ENCODE measurements around the gene BAHCC1. TPM values are rescaled to one million over a fixed set of nuclear protein-coding genes. Genes with fewer than 3 reads are reported as not detected.

Gene BAHCC1
- total RNA-seq, 2 donors from 2014 or later = 12.2 to 14.2 TPM

- DNase-seq (no peak), ATAC-seq (no peak)
- intact Hi-C loops (cut with DNase I, micrococcal nuclease) = no loop called here
Measured at GRCh38 chr17:81403671-81404534, 8.6 kb downstream of the BAHCC1 start.

DNA sequence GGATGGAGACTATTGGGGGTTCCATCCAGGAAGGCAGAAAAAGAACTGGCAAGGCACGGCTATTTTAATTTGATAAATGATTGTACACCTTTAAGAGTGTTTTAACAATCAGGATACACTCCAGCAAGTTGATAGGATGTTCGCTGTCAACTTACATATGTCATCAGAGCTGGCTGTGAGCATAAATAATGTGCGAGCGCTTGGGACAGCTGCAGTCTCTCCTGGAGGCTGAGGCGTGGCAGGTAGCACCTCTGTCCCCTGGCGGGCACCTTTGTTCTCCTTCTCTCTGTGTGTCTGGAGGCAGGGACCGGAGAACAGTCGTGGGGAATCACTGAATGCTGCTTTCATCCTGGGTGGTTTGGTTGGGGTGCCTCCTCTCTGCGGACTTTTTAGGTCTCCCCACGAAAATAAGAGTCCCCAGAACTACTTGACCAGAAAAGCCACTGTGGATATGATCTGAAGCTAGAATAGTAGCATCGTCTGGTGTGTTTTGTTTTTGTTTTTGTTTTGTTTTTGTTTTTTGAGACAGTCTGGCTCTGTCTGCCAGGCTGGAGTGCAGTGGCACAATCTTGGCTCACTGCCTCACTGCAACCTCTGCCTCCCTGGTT is 9.4 kb downstream of the BAHCC1 start:
- intact Hi-C loops (cut with DNase I, micrococcal nuclease) = no loop called here
- DNase-seq (no peak), ATAC-seq (peak; percentile 52)

DNA sequence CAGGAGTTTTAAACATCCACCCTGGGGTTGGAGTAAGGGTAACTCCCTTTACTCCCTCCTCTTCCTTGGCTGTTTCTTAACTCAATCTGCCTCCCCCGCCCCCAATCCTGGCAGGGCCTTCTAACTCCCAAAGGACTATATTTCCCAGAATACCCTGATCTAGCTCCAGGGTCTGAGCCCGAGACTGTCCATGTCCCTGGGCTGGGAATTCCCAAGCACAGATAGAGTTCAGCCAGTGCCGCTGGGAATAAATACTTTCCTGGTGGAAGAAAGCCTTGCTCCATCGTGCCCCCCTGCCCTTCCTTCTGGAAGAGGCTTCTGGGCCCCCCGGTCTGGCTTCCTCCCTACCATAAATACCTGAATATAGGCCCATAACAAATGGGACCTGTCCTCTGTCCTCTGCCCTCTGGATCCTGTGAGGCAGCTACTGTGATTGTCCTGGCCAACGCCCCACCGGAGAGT is 10.2 kb downstream of the BAHCC1 start:
- intact Hi-C loops (cut with DNase I, micrococcal nuclease) = no loop called here
- ATAC-seq (no peak), DNase-seq (no peak)

GRCh38 chr17:81406117-81406953 is 11.1 kb downstream of the BAHCC1 start:
- DNase-seq = peak in 1 of 2 donors; percentile 64
- intact Hi-C loops (cut with DNase I, micrococcal nuclease) = no loop called here

DNA sequence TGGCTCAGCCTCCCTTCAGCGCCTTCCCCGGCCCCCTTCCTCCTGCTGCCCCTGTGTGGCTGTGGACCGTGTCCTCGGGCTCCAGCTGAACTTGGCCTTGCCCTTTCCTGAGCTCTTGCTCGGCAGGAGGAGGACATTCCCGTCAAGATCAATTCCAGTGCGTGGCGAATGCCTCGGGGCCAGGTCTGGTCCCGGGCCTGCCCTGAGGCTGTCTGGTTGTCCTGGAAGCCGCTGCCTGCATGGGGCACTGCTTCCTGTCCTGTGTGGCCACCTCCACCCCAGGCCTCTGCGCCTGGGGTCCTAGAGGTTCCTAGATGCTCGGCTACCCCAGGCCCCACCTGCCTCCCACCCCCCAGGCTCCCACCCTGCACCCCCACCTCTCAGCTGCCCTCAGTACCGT is 12.8 kb downstream of the BAHCC1 start:
- no peak for ATAC-seq
- DNase-seq = no peak
- intact Hi-C loops (cut with DNase I, micrococcal nuclease) = no loop called here

More at GRCh38 chr17:81406117-81406953, 11.1 kb downstream of the BAHCC1 start:
- peak; percentile 80 for ATAC-seq

DNA sequence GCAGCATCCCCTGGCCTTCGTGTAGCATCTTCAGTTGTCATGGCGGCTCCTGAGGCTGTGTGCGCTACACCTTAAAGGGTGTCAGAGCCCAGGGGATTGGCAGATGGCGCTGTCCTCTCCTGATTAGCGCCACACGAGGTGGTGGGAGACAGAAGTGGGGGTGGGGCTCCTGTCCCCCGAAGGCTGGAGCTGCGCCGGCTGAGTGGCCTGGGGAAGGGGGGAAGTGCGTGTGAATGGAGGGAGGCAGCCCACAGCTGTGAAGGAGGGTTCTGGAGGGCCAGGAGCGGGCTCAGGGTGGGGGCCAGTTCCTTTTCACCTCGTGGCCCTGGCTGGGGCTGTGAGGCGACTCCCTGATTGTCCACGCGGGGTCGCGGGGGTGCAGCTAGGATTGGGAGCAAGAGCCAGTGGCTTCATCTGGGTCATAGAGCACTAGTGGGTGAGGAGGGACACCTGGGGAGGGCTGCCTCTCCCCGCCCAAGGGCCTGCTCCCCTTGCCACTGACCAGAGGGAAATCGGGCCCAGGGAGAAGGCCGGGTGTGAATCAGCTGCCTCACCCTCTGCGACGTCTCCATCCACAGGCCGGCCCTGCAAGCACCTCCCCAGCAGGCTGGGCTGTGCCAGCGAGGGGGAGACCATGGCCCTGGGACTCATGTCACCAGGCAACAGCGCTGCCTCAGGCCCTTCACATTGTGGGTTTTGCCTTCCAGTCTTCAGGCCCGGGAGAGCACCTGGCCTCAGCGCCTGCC is 14.1 kb downstream of the BAHCC1 start:
- no peak for DNase-seq
- ATAC-seq = no peak
- intact Hi-C loops (cut with DNase I, micrococcal nuclease) = no loop called here

DNA sequence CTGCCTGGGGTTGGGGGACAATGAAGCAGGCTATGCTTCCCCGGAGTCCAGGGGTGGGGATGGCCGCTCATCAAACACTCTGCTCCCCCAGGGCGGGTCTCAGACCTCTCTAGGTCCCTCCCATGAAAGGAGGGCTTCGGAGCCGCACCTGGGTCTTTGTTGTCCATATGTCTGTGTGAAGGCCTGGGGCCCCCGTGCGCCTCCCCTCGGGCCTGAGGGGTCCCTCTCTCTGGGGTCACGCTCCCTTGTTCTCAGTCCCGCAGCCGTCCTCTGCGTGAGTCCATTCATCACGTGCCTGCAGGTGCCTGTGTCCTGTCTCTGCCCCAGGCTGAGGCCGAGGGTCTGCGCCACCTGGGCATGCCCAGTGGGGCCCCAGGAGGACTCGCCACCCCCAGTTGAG is 15.6 kb downstream of the BAHCC1 start:
- no peak for ATAC-seq
- intact Hi-C loops (cut with DNase I, micrococcal nuclease) = no loop called here
- DNase-seq = no peak

DNA sequence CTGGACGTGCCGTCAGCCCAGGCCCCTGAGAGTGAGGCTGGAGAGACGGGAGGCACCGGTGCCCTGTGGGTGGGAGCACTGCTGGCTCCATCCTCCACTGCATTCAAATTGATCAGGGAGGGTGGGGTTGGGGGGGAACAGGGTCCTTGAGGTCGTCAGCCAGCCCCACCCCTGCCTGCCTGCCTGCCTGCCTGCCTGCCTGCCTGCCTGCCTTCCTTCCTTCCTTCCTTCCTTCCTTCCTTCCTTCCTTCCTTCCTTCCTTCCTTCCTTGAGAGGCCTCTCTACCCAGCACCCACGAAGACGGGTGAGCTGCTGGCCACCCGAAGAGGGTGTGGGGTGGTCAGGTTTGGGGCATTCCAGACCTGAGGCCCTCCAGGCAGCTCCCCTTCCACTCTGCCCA is 16.0 kb downstream of the BAHCC1 start:
- DNase-seq (no peak), ATAC-seq (no peak)
- intact Hi-C loops (cut with DNase I, micrococcal nuclease) = no loop called here

DNA sequence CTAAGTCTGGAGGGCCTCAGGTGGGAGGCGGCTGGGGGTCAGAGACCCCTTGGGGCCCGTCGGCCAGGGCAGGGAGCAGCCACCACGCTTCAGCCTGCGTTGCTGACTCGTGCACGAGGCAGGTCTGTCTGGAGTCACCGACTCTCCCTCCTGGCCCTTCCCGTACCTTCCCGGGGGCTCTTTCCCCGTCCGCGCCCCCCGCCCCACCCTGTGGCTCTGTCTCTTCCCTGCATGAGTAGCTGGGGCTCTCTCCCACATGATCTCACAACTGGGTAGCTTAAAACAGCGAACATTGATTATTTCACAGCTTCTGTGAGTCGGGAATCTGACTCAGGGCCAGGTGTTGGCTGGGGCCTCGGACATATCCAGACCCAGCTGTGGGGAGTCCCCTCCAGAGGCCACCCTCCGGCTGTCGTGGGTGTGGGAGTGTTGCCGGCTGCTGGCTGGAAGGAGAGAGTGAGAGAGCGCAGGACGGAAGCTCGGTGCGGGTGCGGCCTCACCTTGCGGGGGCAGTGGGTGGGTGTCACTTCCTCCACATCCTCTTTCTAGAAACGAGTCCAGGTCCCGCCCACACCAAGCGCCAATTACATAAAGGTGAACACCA is 17.3 kb downstream of the BAHCC1 start:
- no peak for ATAC-seq
- no peak for DNase-seq
- intact Hi-C loops (cut with DNase I, micrococcal nuclease) = no loop called here

DNA sequence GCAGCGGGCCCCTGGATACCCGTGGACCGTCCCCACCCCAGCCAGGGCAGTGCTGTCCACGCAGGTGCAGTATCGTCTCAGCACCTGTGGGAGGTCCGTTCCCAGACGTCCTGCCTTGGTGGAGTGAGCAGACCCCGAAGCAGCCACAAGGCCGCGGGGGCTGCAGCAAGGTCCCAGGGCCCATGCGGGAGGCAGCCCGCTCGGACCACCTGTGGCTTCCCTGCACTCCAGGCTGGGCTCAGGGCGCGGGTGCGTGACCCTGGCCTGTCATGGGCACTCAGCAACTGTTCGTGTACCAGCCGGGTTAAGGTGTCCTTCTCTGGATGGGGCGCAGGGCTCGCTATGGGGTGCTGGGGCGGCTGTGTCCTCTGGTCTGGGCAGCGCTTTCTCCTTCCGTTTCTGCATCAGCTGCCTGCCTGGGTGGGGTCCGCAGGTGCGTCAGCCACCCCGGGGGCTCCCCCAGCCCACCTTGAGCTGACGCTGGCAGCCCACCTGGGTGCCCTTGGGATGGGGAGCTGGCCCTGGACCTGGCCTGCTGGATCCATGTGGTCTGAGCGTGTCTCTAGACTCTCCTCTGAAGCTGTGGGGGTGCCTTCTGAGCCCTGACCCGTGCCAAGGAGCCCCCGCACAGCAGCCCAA is 18.4 kb downstream of the BAHCC1 start:
- ATAC-seq = no peak
- intact Hi-C loops (cut with DNase I, micrococcal nuclease) = no loop called here

GRCh38 chr17:81414756-81415516 is 19.7 kb downstream of the BAHCC1 start:
- ATAC-seq (no peak), DNase-seq (no peak)
- intact Hi-C loops (cut with DNase I, micrococcal nuclease) = no loop called here

More for the DNA sequence above, 18.4 kb downstream of the BAHCC1 start:
- no peak for DNase-seq

DNA sequence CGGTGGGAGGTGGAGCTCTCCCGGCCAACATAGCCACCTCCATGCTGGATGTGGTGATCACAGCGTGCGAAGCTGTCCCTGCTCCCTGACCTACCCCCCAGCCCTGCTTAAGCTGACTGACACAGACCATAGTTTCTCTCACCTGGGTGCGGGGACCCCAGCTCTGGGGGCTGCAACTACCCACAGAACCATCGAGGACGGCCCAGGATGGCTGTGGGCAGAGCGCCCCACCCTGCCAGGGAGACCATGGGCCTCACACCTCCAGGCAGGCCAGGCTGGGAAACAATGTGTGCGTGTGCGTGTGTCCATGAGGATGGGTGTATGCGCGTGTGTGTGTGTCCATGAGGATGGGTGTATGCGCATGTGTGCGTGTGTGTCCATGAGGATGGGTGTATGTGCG is 20.4 kb downstream of the BAHCC1 start:
- DNase-seq = no peak
- intact Hi-C loops (cut with DNase I, micrococcal nuclease) = no loop called here
- ATAC-seq = no peak

- intact Hi-C loops (cut with DNase I, micrococcal nuclease) = no loop called here
- ATAC-seq (no peak), DNase-seq (no peak)
Measured at GRCh38 chr17:81416612-81417011, 21.4 kb downstream of the BAHCC1 start.

DNA sequence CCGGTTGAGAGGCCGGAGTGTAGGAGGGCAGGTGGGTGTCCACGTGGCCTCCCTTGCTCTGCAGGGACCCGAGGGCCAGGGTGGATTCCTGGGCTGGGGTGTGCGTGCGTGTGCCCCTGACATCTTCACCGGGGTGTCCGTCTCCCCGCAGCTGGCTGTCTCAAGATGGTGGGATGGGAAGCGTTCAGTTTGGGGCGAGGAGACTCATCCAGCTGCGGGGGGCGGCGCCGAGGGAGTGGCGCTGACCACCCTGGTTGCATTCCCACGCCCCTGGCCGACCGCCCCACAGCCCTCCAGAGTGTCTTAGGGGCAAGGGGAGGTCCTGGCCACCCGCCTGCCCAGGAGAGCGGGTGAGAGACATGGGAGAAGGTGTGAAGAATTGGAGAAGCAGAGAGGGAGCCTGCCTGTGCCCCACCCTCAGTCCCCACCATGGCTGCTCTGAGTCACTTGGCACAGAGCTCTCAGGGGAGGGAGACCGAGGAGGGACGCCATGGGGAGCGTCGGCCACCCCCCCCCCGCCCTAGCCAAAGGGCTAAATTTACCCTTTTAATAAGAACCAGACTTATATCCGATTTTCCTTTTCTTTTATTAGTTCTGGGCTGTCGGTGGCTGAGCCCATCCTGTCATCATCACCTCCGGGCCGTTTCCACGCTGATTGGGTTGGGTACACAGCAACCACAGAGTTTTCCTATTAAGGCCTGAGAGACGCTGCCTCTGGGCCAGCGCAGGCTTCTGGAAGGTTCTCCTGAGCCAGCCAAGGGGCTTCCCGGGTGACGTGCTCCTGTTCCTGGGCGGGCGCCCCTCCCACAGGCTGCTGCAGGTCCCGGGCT is 22.0 kb downstream of the BAHCC1 start:
- intact Hi-C loops (cut with DNase I, micrococcal nuclease) = no loop called here
- ATAC-seq (no peak), DNase-seq (no peak)

- ATAC-seq (no peak), DNase-seq (no peak)
- intact Hi-C loops (cut with DNase I, micrococcal nuclease) = no loop called here
Measured at GRCh38 chr17:81417879-81418709, 22.8 kb downstream of the BAHCC1 start.

All from left colon (tissue), 2 donors.